ENCODE measurements around the gene TRABD2B. TPM values are rescaled to one million over a fixed set of nuclear protein-coding genes. Genes with fewer than 3 reads are reported as not detected.

Gene TRABD2B
- total RNA-seq, 1 donor from 2014 or later: 0.92 TPM

DNA sequence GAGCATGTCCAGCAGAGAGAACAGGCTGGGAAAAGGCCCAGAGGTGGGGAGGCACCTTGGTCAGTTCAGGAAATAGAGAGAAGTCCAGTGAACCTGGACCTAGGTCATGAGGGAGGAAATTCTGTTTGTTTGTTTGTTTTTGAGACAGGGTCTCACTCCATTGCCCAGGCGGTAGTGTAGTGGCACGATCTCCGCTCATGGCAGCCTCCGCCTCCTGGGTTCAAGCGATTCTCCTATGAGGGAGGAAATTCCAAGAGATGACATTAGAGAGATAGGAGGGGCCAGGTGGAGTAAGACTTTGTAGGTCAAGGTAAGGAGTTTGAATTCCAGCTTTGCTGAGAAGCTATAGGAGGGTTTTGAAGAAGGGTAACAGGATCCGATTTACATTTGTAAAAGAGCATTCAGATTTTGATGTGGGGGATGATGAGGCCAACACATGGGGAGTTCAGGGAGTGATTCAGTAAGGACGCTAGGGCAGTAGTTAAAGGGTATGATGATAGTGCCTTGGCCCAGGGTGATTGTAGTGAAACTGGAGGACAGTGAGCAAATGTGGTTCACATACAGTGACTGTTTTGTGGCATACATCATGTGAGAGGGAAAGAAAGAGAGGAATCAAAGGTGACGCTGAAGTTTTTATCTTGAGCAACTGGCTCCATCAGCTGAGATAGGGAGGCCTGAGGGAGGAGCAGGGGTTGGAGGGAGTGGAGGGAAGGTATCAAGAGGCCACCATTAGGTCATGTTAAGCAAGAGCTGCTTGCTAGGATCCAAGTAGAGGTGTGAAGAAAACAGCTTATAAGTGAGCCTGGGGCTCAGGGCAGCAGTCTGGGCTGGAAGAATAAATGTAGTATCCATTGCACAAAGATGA lies 8.3 kb upstream of the TRABD2B start:
- H3K36me3 ChIP-seq (ENCODE audit: control insufficient read depth, insufficient read depth, low read length): no peaks in the 10 kb centered on the region
- no peak for DNase-seq (ENCODE audit: low read depth)
- TF ChIP-seq, protein P1, sequence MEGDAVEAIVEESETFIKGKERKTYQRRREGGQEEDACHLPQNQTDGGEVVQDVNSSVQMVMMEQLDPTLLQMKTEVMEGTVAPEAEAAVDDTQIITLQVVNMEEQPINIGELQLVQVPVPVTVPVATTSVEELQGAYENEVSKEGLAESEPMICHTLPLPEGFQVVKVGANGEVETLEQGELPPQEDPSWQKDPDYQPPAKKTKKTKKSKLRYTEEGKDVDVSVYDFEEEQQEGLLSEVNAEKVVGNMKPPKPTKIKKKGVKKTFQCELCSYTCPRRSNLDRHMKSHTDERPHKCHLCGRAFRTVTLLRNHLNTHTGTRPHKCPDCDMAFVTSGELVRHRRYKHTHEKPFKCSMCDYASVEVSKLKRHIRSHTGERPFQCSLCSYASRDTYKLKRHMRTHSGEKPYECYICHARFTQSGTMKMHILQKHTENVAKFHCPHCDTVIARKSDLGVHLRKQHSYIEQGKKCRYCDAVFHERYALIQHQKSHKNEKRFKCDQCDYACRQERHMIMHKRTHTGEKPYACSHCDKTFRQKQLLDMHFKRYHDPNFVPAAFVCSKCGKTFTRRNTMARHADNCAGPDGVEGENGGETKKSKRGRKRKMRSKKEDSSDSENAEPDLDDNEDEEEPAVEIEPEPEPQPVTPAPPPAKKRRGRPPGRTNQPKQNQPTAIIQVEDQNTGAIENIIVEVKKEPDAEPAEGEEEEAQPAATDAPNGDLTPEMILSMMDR (IDR thresholded peaks at IDR 0.05; ENCODE audit: insufficient read depth, low read length, poor library complexity, severe bottlenecking): no peak

GRCh38 chr1:48003741-48004531 lies 6.8 kb upstream of the TRABD2B start:
- Histone ChIP-seq H3K27me3 (ENCODE audit: control insufficient read depth, insufficient read depth, low read length) (no peaks in the 10 kb centered on the region), H3K4me3 (ENCODE audit: low read depth, low read length) (no peak overlapping the region), H3K36me3 (ENCODE audit: control insufficient read depth, insufficient read depth, low read length) (no peaks in the 10 kb centered on the region)
- DNase-seq (ENCODE audit: low read depth): peak; percentile 43
- TF ChIP-seq, protein P1 (IDR thresholded peaks at IDR 0.05; ENCODE audit: insufficient read depth, low read length, poor library complexity, severe bottlenecking): no peak

More for the DNA sequence above, 8.3 kb upstream of the TRABD2B start:
- Histone ChIP-seq H3K4me3 (ENCODE audit: low read depth, low read length) (no peak overlapping the region), H3K27me3 (ENCODE audit: control insufficient read depth, insufficient read depth, low read length) (no peaks in the 10 kb centered on the region)

- Histone ChIP-seq H3K27me3 (ENCODE audit: control insufficient read depth, insufficient read depth, low read length) (peaks cover 3% of the 10 kb centered on the region), H3K4me3 (ENCODE audit: low read depth, low read length) (no peak overlapping the region), H3K36me3 (ENCODE audit: control insufficient read depth, insufficient read depth, low read length) (no peaks in the 10 kb centered on the region)
- TF ChIP-seq, protein P1 (IDR thresholded peaks at IDR 0.05; ENCODE audit: insufficient read depth, low read length, poor library complexity, severe bottlenecking): no peak
- DNase-seq (ENCODE audit: low read depth): no peak
Observed at GRCh38 chr1:48002142-48002541, 5.0 kb upstream of the TRABD2B start.

GRCh38 chr1:48001696-48002095 lies 4.5 kb upstream of the TRABD2B start:
- TF ChIP-seq, protein P1 (IDR thresholded peaks at IDR 0.05; ENCODE audit: insufficient read depth, low read length, poor library complexity, severe bottlenecking): no peak
- Histone ChIP-seq H3K36me3 (ENCODE audit: control insufficient read depth, insufficient read depth, low read length) (no peaks in the 10 kb centered on the region), H3K4me3 (ENCODE audit: low read depth, low read length) (no peak overlapping the region), H3K27me3 (ENCODE audit: control insufficient read depth, insufficient read depth, low read length) (peaks cover 3% of the 10 kb centered on the region)
- no peak for DNase-seq (ENCODE audit: low read depth)

DNA sequence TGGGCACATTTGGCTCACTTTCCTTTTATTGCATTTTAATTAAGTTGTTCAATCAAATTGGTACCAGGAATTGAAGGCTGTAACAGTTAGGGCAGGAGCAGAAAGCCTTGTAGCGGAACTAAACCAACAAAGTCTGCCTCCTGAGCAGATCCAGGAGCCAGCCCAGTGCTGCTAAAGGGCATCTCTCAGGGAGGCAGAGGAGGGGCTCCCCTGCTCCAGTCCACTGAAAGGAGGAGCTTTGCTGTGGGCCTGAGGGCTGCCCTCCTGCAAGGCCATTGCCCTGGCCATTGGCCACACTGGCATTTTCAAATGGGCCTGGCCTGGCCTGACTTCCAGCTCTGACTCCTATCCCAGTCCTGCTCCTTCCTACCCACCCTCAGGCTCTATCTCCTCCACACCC lies 3.7 kb upstream of the TRABD2B start:
- no peaks in the 10 kb centered on the region for H3K36me3 ChIP-seq (ENCODE audit: control insufficient read depth, insufficient read depth, low read length)
- TF ChIP-seq, protein P1 (IDR thresholded peaks at IDR 0.05; ENCODE audit: insufficient read depth, low read length, poor library complexity, severe bottlenecking): no peak
- no peak overlapping the region for H3K4me3 ChIP-seq (ENCODE audit: low read depth, low read length)
- H3K27me3 ChIP-seq (ENCODE audit: control insufficient read depth, insufficient read depth, low read length): peaks cover 3% of the 10 kb centered on the region
- DNase-seq (ENCODE audit: low read depth): no peak

Measured in kidney epithelial cell (primary cell).